M059J (cell line): ENCODE results near the gene POLD1. TPM values are rescaled to one million over a fixed set of nuclear protein-coding genes. Genes with fewer than 3 reads are reported as not detected.
"Not testable (repeated sequence)": the region's sequence is repeated elsewhere in the genome, so short reads cannot be mapped to it uniquely, and the experiment has no call there.

Experiments used
- DNase-seq: peaks from one replicate; pipeline ENCODE4 v3.0.0-alpha.2; 2012; ENCODE audit warnings: low read depth
- total RNA-seq: library from RNA; depleted of rRNA; stranded (reverse); fragments of >200 nt; shearing (Covaris generic); gene quantifications from 2 replicates; pipeline ENCODE4 v1.2.3, GENCODE V29; 2014

Gene POLD1
- total RNA-seq, 1 experiment from 2014 or later: 50.7 TPM

DNA sequence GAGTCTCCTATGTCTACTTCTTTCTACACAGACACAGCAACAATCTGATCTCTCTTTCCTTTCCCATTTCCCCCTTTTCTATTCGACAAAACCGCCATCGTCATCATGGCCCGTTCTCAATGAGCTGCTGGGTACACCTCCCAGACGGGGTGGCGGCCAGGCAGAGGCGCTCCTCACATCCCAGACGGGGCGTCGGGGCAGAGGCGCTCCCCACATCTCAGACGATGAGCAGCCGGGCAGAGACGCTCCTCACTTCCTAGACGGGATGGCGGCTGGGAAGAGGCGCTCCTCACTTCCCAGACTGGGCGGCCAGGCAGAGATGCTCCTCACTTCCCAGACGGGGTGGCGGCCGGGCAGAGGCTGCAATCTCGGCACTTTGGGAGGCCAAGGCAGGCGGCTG is 6.8 kb downstream of the POLD1 start:
- DNase-seq: not testable (repeated sequence)

- DNase-seq: no peak
Observed at GRCh38 chr19:50392759-50393158, 8.6 kb downstream of the POLD1 start.

DNA sequence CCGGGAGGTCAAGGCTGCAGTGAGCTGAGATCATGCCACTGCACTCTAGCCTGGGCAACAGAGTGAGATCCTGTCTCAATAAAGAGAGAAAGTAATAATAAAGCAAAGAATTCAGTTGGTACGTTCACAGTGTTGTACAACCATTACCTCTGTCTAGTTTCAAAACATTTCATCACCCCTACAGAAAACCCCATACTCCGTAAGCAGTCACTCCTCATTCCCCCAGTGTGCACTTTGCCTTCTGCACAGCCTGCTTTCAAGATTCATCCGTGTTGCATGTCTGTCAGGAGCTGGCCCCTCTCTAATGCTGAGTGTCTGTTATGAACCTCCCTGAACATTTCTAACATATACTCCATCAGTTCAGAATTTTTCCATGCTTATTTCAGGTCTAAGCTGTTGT is 9.4 kb downstream of the POLD1 start:
- DNase-seq: no peak

DNA sequence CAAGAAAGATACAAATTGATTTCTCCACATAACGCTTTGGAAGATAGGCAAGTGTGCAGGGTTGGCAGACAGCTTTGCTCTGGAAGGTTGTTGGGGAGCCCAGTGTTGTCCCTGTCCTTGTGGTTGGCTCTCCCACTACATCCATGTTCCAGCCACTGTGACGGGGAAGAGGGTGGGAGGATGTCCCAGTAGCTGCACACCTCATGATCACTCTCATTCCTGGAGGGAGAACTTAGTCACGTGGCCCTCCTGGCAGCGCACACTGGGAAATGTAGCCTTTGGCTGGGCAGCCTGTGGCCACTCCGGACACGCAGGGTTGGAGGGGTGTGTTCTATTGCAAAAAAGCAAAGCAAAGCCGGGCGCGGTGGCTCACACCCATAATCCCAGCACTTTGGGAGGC is 9.9 kb downstream of the POLD1 start:
- no peak for DNase-seq

DNA sequence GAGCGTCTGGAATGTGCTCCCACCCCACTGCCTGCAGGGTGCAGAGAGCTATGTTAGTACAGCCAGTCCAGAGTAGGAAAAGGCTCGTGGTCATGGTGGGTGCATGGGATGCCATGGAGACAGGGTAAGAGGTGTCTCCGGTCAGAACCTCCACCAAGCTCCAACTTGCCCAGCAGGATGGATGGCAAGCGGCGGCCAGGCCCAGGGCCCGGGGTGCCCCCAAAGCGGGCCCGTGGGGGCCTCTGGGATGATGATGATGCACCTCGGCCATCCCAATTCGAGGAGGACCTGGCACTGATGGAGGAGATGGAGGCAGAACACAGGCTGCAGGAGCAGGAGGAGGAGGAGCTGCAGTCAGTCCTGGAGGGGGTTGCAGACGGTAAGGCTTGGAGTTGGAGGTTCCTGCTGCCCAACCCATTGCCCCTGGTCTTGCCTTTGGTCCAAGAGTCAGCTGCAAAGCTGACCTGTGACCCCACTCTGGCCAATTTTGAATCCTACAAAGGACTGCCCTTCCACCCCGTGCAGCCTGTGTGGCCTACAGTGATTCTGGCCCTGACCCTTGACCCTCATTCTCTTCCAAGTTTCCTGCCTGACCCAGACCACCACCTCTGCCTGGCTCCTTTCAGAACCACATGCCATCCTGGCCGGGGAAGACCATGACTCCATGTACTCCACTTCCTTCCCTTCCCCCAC is 14.7 kb downstream of the POLD1 start:
- DNase-seq: no peak

- no peak for DNase-seq
Observed at GRCh38 chr19:50399368-50399745, 15.2 kb downstream of the POLD1 start.

DNA sequence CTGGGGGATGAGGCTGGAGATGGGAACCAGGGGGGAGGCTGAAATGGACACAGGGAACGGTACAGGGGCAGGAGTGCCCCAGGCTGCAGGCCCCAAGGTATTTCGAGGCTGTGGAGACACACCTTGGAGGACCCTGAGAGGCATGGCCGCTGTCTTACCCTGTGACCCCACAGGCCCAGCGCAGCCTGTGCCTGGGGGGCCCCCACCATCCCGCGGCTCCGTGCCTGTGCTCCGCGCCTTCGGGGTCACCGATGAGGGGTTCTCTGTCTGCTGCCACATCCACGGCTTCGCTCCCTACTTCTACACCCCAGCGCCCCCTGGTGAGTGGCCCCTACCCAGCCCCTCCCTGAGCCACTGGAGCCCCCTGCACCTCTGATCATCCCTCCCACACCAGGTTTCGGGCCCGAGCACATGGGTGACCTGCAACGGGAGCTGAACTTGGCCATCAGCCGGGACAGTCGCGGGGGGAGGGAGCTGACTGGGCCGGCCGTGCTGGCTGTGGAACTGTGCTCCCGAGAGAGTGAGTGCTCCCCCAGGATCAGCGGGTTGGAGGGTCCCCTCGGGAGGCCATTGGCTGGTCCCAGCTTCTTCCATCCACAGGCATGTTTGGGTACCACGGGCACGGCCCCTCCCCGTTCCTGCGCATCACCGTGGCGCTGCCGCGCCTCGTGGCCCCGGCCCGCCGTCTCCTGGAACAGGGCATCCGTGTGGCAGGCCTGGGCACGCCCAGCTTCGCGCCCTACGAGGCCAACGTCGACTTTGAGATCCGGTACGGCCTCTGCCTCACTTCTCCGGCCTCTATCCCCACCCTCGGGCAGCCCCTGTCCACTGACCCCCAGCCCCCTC is 17.7 kb downstream of the POLD1 start:
- no peak for DNase-seq

DNA sequence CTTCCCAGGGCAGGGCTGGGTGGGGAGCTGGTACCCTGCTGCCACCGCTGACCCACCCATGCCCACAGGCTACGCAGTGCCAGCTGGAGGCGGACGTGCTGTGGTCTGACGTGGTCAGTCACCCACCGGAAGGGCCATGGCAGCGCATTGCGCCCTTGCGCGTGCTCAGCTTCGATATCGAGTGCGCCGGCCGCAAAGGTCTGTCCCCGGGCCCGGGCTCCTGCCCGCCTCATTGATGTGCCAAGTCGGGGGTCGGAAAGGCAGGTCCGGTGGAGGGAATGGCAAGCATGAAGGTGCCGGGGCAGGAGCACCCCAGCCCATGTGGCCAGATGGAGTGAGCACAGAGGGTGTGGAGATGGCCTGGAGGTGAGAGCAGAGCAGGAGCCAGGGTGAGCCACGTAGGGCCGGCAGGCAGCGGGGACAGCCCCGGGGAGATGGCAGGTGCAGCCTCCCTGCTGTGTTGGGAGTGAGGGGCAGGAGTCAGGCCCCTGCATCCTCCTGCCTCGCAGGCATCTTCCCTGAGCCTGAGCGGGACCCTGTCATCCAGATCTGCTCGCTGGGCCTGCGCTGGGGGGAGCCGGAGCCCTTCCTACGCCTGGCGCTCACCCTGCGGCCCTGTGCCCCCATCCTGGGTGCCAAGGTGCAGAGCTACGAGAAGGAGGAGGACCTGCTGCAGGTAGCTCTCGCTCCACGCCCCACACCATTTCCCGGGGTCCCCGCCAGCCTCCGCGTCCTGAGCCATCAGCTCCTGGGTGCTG is 18.6 kb downstream of the POLD1 start:
- no peak for DNase-seq

- DNase-seq: no peak
Observed at GRCh38 chr19:50406156-50406820, 22.1 kb downstream of the POLD1 start.

DNA sequence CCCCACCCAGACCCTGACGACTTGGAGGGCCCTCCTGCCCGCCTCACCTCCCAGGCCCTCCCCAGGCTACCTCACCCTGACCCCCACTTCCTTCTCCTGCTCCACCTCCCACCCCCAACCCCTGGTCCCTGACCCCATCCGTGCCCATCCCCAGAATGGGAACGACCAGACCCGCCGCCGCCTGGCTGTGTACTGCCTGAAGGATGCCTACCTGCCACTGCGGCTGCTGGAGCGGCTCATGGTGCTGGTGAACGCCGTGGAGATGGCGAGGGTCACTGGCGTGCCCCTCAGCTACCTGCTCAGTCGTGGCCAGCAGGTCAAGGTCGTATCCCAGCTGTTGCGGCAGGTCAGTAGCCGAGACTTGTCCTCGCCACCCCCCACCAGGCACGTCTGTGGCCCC is 22.7 kb downstream of the POLD1 start:
- DNase-seq: no peak

- no peak for DNase-seq
Observed at GRCh38 chr19:50409347-50409746, 25.2 kb downstream of the POLD1 start.

- DNase-seq: no peak
Observed at GRCh38 chr19:50410109-50410508, 26.0 kb downstream of the POLD1 start.

DNA sequence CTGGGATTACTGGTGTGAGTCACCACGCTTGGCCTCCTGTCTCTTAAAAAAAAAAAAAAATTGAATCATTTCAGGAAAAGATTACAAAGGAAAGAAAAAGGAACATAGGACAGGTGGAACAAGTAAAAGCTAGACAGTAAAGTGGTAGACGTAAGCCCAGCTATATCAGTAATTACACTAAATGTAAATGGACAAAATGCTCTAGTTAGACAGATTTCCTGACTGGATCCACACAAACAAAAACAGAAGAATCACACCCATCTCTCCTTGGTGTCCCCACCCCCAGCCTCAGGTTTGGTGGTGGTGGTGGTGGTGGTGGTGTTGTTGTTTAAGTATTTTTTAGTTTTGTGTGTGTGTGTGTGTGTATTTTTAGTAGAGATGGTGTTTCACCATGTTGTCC is 28.3 kb downstream of the POLD1 start:
- no peak for DNase-seq

GRCh38 chr19:50413096-50413495 is 28.9 kb downstream of the POLD1 start:
- DNase-seq: no peak

- no peak for DNase-seq
Observed at GRCh38 chr19:50413531-50413930, 29.4 kb downstream of the POLD1 start.

DNA sequence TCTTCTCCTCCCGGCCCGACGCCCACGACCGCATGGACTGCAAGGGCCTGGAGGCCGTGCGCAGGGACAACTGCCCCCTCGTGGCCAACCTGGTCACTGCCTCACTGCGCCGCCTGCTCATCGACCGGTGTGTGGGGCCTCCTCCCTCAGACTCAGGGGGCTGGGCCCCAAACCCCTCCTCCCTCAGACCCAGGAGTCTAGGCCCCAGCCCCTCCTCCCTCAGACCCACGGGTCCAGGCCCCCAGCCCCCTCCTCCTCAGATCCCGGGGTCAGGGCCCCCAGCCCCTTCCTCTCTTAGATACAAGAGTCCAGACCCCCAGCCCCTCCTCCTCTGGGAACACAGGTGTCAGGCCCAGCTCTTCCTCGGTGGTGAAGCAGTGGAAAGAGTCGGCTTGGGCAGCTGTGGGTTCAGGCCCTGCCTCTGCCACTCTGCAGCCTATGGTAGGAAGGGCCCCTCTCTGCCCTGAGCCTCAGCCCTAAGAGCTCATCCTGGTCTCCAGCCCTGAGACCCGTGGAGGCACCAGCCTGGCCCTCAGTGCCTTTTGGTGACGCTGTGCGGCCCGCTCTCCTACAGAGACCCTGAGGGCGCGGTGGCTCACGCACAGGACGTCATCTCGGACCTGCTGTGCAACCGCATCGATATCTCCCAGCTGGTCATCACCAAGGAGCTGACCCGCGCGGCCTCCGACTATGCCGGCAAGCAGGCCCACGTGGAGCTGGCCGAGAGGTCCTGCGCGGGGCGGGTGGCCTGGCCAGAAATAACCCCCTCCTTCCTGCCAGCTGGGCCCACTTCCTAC is 30.9 kb downstream of the POLD1 start:
- DNase-seq: no peak

GRCh38 chr19:50415661-50416033 is 31.5 kb downstream of the POLD1 start:
- DNase-seq: no peak

DNA sequence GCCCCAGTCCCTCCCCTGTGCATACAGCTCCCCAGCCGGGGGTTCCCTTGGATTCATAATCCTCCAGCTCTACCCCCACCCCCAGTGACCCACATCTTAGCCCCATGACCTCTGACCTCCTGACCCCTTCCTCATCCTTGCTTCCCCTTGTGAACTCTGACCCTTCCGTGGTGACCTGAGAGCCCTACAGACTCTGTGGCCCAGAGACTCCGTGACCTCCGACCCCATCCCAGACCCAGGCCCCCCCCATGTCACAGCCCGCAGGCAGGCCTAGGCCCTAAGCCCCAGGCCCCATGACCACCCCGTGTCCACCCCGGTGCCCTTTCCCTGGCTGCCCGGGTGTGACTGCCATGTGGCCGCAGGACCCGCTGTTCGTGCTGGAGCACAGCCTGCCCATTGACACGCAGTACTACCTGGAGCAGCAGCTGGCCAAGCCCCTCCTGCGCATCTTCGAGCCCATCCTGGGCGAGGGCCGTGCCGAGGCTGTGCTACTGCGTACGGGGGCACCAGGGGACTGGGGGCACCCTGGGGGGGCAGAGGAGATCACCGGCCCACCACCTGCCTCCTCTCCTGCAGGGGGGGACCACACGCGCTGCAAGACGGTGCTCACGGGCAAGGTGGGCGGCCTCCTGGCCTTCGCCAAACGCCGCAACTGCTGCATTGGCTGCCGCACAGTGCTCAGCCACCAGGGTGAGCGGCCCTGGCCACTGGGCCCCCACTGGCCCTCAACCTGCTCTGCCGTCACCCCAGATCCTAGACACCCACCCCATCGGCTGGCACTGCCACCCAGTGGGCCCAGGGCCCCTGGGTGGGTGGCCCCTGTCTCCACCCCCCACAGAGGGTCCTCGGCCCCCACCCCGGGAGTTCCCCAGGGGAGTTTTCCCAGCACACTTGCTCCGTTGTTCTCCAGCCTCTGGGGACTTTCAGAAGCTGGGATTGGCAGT is 32.2 kb downstream of the POLD1 start:
- no peak for DNase-seq

DNA sequence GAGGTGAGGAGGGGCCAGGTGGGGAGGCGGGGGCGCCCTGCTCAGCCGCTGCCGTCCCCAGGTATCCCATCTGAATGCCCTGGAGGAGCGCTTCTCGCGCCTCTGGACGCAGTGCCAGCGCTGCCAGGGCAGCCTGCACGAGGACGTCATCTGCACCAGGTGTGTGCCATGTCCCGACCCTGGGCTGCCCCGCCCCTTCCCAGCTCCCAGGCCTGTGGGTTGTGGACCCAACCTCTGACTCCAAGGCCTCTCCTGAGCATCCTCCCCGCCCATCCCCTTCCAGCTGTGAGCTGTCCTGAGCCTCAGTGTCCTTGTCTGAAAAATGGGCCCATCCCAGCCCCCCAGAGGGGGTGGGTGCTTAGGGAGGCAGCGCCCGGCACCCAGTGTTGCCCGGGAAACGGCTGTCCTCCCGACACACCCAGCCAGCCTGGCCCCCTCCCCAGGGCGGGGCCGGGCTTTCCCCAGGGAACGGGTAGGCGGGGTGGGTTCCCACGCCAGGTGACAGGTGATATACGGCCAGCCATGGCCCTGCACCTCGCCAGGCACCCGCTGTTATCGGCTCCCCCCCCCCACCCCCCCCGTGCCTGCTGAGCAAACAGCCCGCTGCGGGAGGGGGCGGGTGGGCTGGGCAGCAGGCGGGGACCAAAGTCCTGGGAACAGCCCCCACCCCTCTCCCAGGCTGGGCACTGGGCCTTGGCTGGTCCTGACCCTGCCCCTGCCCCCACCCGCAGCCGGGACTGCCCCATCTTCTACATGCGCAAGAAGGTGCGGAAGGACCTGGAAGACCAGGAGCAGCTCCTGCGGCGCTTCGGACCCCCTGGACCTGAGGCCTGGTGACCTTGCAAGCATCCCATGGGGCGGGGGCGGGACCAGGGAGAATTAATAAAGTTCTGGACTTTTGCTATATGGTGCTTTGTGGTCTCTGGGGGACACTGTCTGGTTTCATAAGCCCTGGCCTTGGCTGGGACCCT is 33.2 kb downstream of the POLD1 start:
- no peak for DNase-seq
